NCI-H748 (cell line): ENCODE results near the gene GNL2.
"Not testable (repeated sequence)": the region's sequence is repeated elsewhere in the genome, so short reads cannot be mapped to it uniquely, and the experiment has no call there.

ENCODE experiments used
- DNase-seq: peaks from one replicate; lab custom pipeline; 2025; ENCODE audit not compliant: unreplicated experiment; lab: John Stamatoyannopoulos, UW

Gene GNL2

GRCh38 chr1:37609002-37609401 lies 13.3 kb upstream of the GNL2 start:
- DNase-seq = no peak

- no peak for DNase-seq
Measured at GRCh38 chr1:37606481-37607263, 10.9 kb upstream of the GNL2 start.

- no peak for DNase-seq
Measured at GRCh38 chr1:37605806-37606474, 10.2 kb upstream of the GNL2 start.

- DNase-seq = no peak
Measured at GRCh38 chr1:37605061-37605650, 9.4 kb upstream of the GNL2 start.

GRCh38 chr1:37602750-37603694 lies 7.3 kb upstream of the GNL2 start:
- DNase-seq = peak; percentile 38

GRCh38 chr1:37601441-37601840 lies 5.7 kb upstream of the GNL2 start:
- no peak for DNase-seq

GRCh38 chr1:37599940-37600339 lies 4.2 kb upstream of the GNL2 start:
- DNase-seq = no peak

- no peak for DNase-seq
Measured at GRCh38 chr1:37596182-37596667, 488 bp upstream of the GNL2 start.

GRCh38 chr1:37593726-37594125 lies 2.0 kb downstream of the GNL2 start:
- no peak for DNase-seq

- DNase-seq = no peak
Measured at GRCh38 chr1:37588939-37589338, 6.8 kb downstream of the GNL2 start.

- DNase-seq = not testable (repeated sequence)
Measured at GRCh38 chr1:37584544-37584943, 11.2 kb downstream of the GNL2 start.

- DNase-seq = no peak
Measured at GRCh38 chr1:37575692-37576091, 20.0 kb downstream of the GNL2 start.

GRCh38 chr1:37574834-37575480 lies 20.8 kb downstream of the GNL2 start:
- no peak for DNase-seq

- no peak for DNase-seq
Measured at GRCh38 chr1:37570528-37571334, 25.0 kb downstream of the GNL2 start.

GRCh38 chr1:37567023-37567422 lies 28.7 kb downstream of the GNL2 start:
- no peak for DNase-seq

- no peak for DNase-seq
Measured at GRCh38 chr1:37564892-37565291, 30.8 kb downstream of the GNL2 start.

- DNase-seq = no peak
Measured at GRCh38 chr1:37562984-37563383, 32.8 kb downstream of the GNL2 start.

GRCh38 chr1:37561133-37562132 lies 34.3 kb downstream of the GNL2 start:
- DNase-seq = peak; percentile 2
